ENCODE results near the gene TMEM236. TPM values are rescaled to one million over a fixed set of nuclear protein-coding genes. Genes with fewer than 3 reads are reported as not detected.

Gene TMEM236
- total RNA-seq, 1 experiment from 2014 or later = 0.07 TPM

DNA sequence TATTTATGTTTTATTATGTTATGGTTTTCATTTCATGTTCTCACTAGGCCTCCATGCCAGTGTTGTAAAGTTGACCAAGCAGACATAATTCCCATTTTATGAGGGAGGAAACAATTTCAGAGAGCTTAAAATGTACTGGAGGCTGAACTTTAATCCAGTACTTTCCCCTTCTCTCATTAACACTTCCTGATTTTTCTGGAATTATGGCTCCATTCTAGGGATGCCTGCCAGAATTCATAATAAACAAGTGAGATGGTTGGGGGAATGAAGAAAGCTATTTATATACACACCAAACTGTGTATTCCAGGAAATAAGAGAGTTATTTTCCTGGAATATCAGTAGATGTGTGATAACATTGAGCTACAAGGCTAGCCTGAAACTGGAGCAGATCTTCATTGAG lies 6.9 kb downstream of the TMEM236 start:
- no peaks in the 10 kb centered on the region for H3K79me2 ChIP-seq (ENCODE audit: insufficient read depth, low read length)
- ChIA-PET POLR2A (no interaction called here), CTCF (no interaction called here), RAD21 (ENCODE audit: low non-redundant PET in 1 of 2, low total read pairs in 2 of 2, uncharacterized antibody in 2 of 2, unreplicated experiment in 2 of 2) (no interaction called here)
- no peaks in the 10 kb centered on the region for H3K36me3 ChIP-seq (ENCODE audit: control insufficient read depth in 1 of 2, insufficient read depth in 2 of 2, low read length in 2 of 2)
- no peak overlapping the region for H3K4me3 ChIP-seq (replicated peaks in 1 of 2; ENCODE audit: low read depth in 1 of 2, low read length in 2 of 2)
- no peak overlapping the region for H2AFZ ChIP-seq (ENCODE audit: low read depth, low read length, poor library complexity, severe bottlenecking)
- no peaks in the 10 kb centered on the region for H4K20me1 ChIP-seq (ENCODE audit: insufficient read depth)
- no peaks in the 10 kb centered on the region for H3K4me1 ChIP-seq (ENCODE audit: control insufficient read depth in 1 of 2, insufficient read depth in 2 of 2, low read length in 2 of 2)
- H3K9me3 ChIP-seq (ENCODE audit: control insufficient read depth in 1 of 2, insufficient read depth in 1 of 2, low read depth in 1 of 2, low read length in 2 of 2) = no peaks in the 10 kb centered on the region
- no peaks in the 10 kb centered on the region for H3K27me3 ChIP-seq (ENCODE audit: insufficient read depth, low read length)
- H3K9me2 ChIP-seq (ENCODE audit: insufficient read depth) = no peaks in the 10 kb centered on the region
- DNase-seq (ENCODE audit: low read depth, low spot score) (no peak), ATAC-seq (no peak)
- BruUV-seq (replicated peaks) = no TSS peak
- no peak overlapping the region for H3K4me2 ChIP-seq (ENCODE audit: low read length)
- no peak overlapping the region for H3K9ac ChIP-seq (ENCODE audit: low read length)
- H3K27ac ChIP-seq (ENCODE audit: low read depth, low read length) = no peak overlapping the region
- intact Hi-C loops (cut with micrococcal nuclease) = no loop called here
- TF ChIP-seq SIN3A (IDR thresholded peaks at IDR 0.05; ENCODE audit: low read depth) (no peak), ZFX (IDR thresholded peaks at IDR 0.05) (no peak), EZH2 (IDR thresholded peaks at IDR 0.05) (no peak), RAD21 (IDR thresholded peaks at IDR 0.05; ENCODE audit: low read depth) (no peak), ZNF274 (IDR thresholded peaks at IDR 0.05; ENCODE audit: low read depth, low read length) (no peak), POLR2AphosphoS5 (IDR thresholded peaks at IDR 0.05; ENCODE audit: low read depth, low read length) (no peak), EZH2phosphoT487 (IDR thresholded peaks at IDR 0.05; ENCODE audit: borderline replicate concordance) (no peak), CBX3 (IDR thresholded peaks at IDR 0.05; ENCODE audit: low read depth) (no peak), TCF7L2 (IDR thresholded peaks at IDR 0.05; ENCODE audit: borderline replicate concordance, extremely low read depth, insufficient read depth, insufficient read length) (no peak), CEBPB (IDR thresholded peaks at IDR 0.05; ENCODE audit: low read depth) (no peak), SRF (IDR thresholded peaks at IDR 0.05; ENCODE audit: low read depth) (no peak), JUND (IDR thresholded peaks at IDR 0.05) (no peak), EGR1 (IDR thresholded peaks at IDR 0.05; ENCODE audit: low read depth) (no peak), YY1 (IDR thresholded peaks at IDR 0.05; ENCODE audit: extremely low read depth, insufficient replicate concordance, low read depth, low read length) (no peak), SP1 (IDR thresholded peaks at IDR 0.05; ENCODE audit: low read depth) (no peak)
- TF ChIP-seq, protein P1, sequence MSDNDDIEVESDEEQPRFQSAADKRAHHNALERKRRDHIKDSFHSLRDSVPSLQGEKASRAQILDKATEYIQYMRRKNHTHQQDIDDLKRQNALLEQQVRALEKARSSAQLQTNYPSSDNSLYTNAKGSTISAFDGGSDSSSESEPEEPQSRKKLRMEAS (IDR thresholded peaks at IDR 0.05) = no peak
- TF ChIP-seq, protein P2, sequence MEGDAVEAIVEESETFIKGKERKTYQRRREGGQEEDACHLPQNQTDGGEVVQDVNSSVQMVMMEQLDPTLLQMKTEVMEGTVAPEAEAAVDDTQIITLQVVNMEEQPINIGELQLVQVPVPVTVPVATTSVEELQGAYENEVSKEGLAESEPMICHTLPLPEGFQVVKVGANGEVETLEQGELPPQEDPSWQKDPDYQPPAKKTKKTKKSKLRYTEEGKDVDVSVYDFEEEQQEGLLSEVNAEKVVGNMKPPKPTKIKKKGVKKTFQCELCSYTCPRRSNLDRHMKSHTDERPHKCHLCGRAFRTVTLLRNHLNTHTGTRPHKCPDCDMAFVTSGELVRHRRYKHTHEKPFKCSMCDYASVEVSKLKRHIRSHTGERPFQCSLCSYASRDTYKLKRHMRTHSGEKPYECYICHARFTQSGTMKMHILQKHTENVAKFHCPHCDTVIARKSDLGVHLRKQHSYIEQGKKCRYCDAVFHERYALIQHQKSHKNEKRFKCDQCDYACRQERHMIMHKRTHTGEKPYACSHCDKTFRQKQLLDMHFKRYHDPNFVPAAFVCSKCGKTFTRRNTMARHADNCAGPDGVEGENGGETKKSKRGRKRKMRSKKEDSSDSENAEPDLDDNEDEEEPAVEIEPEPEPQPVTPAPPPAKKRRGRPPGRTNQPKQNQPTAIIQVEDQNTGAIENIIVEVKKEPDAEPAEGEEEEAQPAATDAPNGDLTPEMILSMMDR (IDR thresholded peaks at IDR 0.05 in 2 of 3, conservative IDR thresholded peaks at IDR 0.05 in 1 of 3; ENCODE audit: borderline replicate concordance in 1 of 3, insufficient read depth in 1 of 3, low read depth in 2 of 3, low read length in 2 of 3) = no peak
- TF ChIP-seq, protein P3, sequence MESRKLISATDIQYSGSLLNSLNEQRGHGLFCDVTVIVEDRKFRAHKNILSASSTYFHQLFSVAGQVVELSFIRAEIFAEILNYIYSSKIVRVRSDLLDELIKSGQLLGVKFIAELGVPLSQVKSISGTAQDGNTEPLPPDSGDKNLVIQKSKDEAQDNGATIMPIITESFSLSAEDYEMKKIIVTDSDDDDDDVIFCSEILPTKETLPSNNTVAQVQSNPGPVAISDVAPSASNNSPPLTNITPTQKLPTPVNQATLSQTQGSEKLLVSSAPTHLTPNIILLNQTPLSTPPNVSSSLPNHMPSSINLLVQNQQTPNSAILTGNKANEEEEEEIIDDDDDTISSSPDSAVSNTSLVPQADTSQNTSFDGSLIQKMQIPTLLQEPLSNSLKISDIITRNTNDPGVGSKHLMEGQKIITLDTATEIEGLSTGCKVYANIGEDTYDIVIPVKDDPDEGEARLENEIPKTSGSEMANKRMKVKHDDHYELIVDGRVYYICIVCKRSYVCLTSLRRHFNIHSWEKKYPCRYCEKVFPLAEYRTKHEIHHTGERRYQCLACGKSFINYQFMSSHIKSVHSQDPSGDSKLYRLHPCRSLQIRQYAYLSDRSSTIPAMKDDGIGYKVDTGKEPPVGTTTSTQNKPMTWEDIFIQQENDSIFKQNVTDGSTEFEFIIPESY (IDR thresholded peaks at IDR 0.05; ENCODE audit: extremely low read depth, insufficient replicate concordance, low read length) = no peak
- TF ChIP-seq, protein P4, sequence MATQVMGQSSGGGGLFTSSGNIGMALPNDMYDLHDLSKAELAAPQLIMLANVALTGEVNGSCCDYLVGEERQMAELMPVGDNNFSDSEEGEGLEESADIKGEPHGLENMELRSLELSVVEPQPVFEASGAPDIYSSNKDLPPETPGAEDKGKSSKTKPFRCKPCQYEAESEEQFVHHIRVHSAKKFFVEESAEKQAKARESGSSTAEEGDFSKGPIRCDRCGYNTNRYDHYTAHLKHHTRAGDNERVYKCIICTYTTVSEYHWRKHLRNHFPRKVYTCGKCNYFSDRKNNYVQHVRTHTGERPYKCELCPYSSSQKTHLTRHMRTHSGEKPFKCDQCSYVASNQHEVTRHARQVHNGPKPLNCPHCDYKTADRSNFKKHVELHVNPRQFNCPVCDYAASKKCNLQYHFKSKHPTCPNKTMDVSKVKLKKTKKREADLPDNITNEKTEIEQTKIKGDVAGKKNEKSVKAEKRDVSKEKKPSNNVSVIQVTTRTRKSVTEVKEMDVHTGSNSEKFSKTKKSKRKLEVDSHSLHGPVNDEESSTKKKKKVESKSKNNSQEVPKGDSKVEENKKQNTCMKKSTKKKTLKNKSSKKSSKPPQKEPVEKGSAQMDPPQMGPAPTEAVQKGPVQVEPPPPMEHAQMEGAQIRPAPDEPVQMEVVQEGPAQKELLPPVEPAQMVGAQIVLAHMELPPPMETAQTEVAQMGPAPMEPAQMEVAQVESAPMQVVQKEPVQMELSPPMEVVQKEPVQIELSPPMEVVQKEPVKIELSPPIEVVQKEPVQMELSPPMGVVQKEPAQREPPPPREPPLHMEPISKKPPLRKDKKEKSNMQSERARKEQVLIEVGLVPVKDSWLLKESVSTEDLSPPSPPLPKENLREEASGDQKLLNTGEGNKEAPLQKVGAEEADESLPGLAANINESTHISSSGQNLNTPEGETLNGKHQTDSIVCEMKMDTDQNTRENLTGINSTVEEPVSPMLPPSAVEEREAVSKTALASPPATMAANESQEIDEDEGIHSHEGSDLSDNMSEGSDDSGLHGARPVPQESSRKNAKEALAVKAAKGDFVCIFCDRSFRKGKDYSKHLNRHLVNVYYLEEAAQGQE (IDR thresholded peaks at IDR 0.05; ENCODE audit: low read depth) = no peak

All from HCT116 (cell line).